Measurements from ENCODE around the gene ARRB1. TPM values are rescaled to one million over a fixed set of nuclear protein-coding genes. Genes with fewer than 3 reads are reported as not detected.
"Not testable (repeated sequence)": the region's sequence is repeated elsewhere in the genome, so short reads cannot be mapped to it uniquely, and the experiment has no call there.

ARRB1 gene
- total RNA-seq, 1 donor from 2014 or later = 53.4 TPM

DNA sequence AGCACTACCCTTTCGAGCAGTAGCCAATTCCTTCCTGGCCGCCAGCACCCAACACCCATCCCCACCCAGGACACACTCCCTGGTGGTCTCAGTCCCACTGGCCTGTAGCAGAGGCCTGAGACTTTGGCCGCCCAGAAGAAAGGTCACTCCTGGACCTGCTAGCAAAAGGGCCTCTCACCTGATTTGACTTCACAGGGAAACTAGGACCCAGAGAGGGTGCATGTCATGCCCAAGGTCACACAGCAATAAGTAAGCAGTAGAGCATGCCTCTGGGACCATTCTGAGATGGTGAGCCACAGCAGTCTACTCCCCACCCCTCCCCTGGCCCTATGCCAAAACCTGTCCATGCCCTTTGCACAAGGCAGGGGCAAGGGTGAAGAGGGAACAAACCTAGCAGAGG is 7.3 kb downstream of the ARRB1 start:
- no peak for DNase-seq (ENCODE audit: low spot score)

DNA sequence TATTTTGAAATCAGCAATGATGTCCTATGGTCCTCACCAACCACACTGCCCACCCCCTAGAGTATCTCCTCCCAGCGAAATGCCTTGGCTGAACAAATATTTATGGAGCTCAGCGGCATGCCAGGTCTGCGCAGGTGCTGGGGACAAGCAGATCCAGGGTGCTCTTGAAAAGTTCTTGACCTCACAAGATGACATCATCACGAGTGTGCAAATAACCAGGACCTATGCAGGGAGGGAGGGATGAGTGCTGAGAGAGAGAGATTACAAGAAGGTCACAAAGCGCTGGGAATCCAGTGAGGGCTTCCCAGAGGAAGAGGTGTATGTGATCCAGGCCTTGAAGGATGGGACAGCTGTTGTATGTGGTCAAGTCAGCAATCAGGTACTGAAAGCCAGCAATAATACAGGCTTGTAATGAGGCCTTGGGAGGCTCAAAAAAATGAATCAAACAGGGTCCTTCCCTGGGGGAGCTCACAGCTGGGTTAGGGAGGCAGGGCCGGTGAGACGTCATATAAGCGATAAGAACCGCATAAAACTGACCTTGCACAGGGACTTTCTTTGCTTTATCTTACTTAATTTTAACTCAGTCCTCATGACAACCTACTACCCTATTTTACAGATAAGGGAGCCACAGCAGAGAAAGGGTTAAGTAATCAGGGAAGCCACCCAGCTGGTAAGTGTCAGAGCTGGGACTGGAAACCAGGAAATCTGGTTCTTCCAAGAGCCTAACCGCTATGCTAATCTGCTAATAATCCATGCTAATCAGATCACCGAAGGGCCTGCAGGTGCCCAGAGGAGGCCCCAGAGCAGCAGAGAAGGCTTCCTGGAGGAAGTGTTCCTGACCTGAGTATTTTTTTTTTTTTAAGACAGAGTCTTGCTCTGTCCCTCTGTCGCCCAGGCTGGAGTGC is 8.2 kb downstream of the ARRB1 start:
- no peak for DNase-seq (ENCODE audit: low spot score)

DNA sequence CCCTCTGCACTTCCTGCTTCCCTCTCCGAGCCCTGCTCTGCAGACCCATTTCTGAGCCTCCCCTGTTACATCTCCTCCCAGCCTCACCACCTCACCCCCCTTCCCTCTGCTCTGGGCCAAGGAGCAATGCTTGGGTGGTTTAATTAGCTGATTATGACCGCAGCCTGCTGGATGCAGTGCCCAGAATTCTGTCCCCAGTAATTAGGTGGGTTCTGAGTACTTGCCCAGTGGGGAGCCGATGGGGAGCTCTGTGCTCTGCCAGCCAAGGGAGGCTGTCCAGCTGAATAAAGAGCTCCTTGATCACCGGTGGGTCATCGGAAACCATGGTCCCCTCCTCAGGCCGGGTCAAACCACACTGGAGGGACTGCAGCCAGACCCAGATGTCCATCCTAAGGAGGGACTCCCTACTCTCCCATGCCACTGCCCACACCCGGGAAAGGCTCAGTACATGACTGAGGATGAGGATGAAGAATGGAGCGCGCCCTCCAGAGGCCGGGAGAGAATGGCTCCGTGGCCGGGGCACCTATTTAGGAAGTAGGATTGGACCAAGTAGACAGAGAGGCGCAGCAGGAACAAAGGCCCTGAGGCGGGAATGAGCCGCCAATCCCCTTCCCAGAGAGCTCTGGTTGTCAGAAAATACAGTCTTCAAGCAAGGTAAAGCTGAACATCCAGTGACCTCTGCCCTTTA is 9.1 kb downstream of the ARRB1 start:
- DNase-seq (ENCODE audit: low spot score) = no peak

- DNase-seq (ENCODE audit: low spot score) = no peak
These were observed 9.8 kb downstream of the ARRB1 start for GRCh38 chr11:75341612-75342011.

GRCh38 chr11:75339685-75340409 is 11.6 kb downstream of the ARRB1 start:
- DNase-seq (ENCODE audit: low spot score) = no peak

DNA sequence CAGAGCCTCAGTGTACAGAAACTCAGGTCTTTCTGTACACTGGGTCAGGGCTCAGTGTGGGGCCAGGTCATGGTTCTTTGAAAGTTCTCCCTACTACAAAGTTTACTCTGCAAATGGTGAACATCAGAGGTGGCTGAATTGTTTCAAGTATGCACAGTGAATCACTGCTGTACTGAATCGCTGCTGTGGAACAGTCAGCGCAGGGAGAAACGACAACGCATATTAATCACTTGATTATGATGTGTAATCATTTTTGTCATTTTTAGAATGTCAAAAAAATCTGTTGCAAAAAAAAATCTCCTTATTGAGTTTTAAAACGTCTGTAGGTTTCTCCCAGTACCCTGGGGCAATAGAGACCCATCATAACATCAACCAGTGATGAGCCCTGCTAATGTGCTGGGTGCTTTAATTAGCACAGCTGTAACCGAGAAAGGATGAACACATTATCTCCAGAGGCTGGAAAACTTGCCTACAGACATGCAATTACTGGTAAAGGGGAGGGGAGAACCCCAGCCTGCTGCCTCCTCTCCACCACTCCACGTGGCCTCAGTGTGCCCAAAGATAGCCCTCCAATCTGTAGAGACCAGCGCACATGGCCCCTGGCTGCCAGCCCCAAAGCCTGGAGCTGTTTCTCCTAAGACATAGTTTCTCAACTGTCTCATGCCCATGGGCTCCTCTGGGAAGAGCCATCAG is 12.8 kb downstream of the ARRB1 start:
- DNase-seq (ENCODE audit: low spot score) = no peak

DNA sequence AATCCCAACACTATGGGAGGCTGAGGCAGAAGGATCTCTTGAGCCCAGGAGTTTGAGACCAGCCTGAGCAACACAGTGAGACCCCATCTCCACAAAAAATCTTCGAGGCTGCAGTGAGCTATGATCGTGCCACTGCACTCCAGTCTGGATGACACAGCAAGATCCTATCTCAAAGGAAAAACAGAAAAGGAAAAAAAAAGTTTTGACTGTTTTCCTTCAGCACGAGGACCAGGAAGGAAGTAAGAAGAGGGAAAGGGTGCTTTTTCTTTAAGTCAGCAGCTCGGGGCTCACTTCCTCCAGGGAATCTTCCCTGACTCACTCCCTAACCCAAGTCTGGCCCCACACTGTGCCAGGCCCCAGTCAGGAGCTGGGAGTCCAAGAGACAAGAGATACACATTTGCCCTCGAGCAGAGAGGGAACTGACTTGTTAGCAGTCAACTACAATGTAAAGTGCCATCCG is 14.2 kb downstream of the ARRB1 start:
- DNase-seq (ENCODE audit: low spot score) = no peak

DNA sequence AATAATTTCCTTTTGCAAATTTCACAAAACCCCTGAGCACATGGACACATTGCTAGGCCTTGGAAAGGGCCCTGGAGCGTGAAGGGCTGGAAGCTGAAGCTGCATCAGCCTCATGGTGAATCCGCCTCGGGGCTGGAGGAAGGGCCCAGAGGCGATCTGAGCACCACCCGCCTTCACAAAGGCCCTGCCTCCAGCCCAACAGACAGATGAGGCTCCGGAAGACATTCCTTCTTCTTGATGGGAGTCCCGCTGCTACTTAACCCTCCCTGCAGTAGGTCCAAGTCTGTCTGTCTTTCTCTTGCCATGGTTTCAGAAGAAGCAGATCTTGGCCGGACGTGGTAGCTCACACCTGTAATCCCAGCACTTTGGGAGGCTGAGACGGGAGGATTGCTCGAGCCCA is 16.5 kb downstream of the ARRB1 start:
- no peak for DNase-seq (ENCODE audit: low spot score)

GRCh38 chr11:75334402-75334891 is 17.0 kb downstream of the ARRB1 start:
- DNase-seq (ENCODE audit: low spot score) = no peak

GRCh38 chr11:75333807-75334140 is 17.7 kb downstream of the ARRB1 start:
- no peak for DNase-seq (ENCODE audit: low spot score)

DNA sequence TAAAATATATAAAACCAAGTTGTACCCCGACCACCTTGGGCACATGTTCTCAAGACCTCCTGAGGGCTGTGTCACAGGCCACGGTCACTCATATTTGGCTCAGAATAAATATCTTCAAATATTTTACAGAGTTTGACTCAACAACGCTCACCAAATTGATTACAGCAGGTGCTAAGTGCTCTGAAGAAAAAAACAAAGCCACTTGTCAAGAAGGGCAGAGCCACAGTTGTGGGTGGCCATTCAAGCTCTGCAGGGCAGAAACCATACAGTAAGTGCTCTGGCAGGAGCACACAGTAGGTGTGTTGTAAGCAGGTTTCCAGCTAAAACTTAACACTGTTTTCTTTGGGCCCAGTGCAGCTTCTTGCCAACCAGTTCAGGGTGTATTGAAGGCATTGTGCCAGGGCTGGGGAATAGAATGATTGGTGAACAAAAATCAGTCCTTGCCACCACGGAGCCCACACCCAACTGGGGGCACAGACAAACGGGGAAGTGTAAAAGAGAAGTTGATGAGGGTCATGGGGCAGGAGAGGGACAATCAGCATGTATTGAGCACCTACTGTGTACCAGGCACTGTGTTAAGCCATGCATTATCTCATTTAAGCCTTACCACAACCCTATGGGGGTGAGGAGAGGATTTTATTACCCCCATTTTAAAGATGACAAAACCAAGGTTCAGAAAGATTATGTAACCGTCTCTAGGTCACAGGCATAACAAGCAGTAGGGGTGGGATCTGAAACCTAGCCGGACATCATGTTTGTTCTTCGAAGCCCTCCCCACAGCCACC is 18.2 kb downstream of the ARRB1 start:
- no peak for DNase-seq (ENCODE audit: low spot score)

DNA sequence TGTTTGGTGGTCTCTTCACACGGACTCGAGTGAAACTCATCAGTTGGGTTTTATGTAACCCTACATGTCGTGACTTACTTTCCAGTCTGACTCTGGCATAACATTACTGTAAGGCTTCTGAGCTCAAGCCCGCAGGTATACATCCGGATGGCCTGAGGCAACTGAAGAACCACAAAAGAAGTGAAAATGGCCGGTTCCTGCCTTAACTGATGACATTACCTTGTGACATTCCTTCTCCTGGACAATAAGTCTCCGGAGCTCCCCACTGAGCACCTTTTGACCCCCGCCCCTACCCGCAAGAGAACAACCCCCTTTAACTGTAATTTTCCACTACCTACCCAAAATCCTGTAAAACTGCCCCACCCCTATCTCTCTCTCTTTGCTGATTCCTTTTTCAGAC is 19.7 kb downstream of the ARRB1 start:
- not testable (repeated sequence) for DNase-seq (ENCODE audit: low spot score)

DNA sequence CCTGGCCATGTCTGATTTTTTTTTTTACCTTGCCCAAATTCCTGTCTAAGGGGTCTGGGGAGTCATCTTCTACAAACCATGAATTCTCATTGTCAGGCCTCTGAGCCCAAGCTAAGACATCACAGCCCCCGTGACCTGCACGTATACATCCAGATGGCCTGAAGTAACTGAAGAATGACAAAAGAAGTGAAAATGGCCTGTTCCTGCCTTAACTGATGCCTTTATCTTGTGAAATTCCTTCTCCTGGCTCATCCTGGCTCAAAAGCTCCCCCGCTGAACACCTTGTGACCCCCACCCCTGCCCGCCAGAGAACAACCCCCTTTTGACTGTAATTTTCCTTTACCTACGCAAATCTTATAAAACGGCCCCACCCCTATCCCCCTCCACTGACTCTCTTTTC is 20.2 kb downstream of the ARRB1 start:
- not testable (repeated sequence) for DNase-seq (ENCODE audit: low spot score)

DNA sequence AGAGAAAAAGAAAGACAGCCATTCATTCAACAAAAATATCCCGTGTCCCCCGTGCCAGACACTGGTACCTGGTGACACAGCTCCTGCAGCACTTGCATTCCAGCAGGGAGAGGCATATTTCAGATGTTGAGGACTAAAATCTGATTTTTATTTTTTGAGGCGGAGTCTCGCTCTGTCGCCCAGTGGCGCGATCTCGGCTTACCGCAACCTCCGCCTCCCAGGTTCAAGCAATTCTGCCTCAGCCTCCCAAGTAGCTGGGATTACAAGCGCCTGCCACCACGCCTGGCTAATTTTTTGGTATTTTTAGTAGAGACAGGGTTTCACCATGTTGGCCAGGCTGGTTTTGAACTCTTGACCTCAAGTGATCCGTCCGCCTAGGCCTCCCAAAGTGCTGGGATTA is 20.6 kb downstream of the ARRB1 start:
- DNase-seq (ENCODE audit: low spot score) = not testable (repeated sequence)

DNA sequence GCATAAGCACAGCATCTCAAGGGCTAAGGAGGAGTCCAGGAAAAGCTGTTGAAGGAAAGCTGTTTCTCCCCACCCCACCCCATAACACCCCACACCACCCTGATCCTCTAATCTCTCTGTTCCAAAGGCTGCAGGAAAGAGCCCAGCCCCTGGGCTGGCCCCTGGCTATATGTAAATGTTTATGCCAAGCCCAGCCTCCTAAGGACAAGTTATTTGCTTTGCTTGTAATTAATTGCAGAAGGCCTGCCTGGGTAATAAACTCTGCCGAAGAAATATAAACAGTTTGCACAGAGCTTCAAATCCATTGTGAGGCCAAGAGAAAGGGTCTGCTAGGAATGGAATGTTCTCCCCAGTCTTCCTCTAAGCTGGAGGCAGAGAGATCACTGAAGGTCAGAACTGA is 21.2 kb downstream of the ARRB1 start:
- no peak for DNase-seq (ENCODE audit: low spot score)

- DNase-seq (ENCODE audit: low spot score) = peak; percentile 80
These were observed 22.8 kb downstream of the ARRB1 start for GRCh38 chr11:75328426-75329277.

GRCh38 chr11:75326439-75326810 is 25.0 kb downstream of the ARRB1 start:
- no peak for DNase-seq (ENCODE audit: low spot score)

- DNase-seq (ENCODE audit: low spot score) = no peak
These were observed 25.6 kb downstream of the ARRB1 start for GRCh38 chr11:75325713-75326438.

GRCh38 chr11:75324740-75325139 is 26.7 kb downstream of the ARRB1 start:
- DNase-seq (ENCODE audit: low spot score) = no peak
